ENCODE data around the gene CCDC190.
"Not testable (repeated sequence)": the region's sequence is repeated elsewhere in the genome, so short reads cannot be mapped to it uniquely, and the experiment has no call there.

The CCDC190 gene

GRCh38 chr1:162829268-162829667 lies 31.7 kb downstream of the CCDC190 start:
- DNase-seq, result no peak

- DNase-seq, result no peak
Measured at GRCh38 chr1:162823771-162824525, 37.0 kb downstream of the CCDC190 start.

GRCh38 chr1:162823231-162823630 lies 37.7 kb downstream of the CCDC190 start:
- peak; percentile 52 for DNase-seq

GRCh38 chr1:162822391-162823200 lies 38.4 kb downstream of the CCDC190 start:
- DNase-seq, result peak; percentile 24

GRCh38 chr1:162818666-162819065 lies 42.3 kb downstream of the CCDC190 start:
- DNase-seq, result not testable (repeated sequence)

GRCh38 chr1:162818136-162818535 lies 42.8 kb downstream of the CCDC190 start:
- not testable (repeated sequence) for DNase-seq

- DNase-seq, result not testable (repeated sequence)
Measured at GRCh38 chr1:162812357-162812756, 48.6 kb downstream of the CCDC190 start.

GRCh38 chr1:162807503-162807902 lies 53.5 kb downstream of the CCDC190 start:
- not testable (repeated sequence) for DNase-seq

Measured in activated CD4-positive, alpha-beta T cell treated with anti-CD3 and anti-CD28 coated beads, Interleukin-10, Interleukin-2, amounts not matched to agents 100 ng/mL and 50 ng/mL, durations not matched to agents 16 hours and 8 hours (primary cell).